H1 (cell line): ENCODE data around the gene UIMC1. TPM values are rescaled to one million over a fixed set of nuclear protein-coding genes. Genes with fewer than 3 reads are reported as not detected.
A peak's percentile ranks its signal among the peaks of the same experiment; 100 is the strongest.

Experiments used
- CTCF ChIA-PET: fragments of 300-600 bp; sonication (Branson Sonifier 250); formaldehyde crosslinking; loops from one replicate; lab custom pipeline; 2021; ENCODE audit not compliant: partially characterized antibody; lab: Charles Lee
- POLR2A ChIA-PET: fragments of 300-600 bp; sonication (Branson Sonifier 250); formaldehyde crosslinking; loops from one replicate; lab custom pipeline; 2021; ENCODE audit warnings: inconsistent platforms; ENCODE audit not compliant: partially characterized antibody; lab: Charles Lee
- DNase-seq, 2 experiments: peaks; one replicate each; pipeline versions ENCODE4 v3.0.0 to v3.0.0-alpha.2; 2010 to 2022; ENCODE audit warnings: low spot score in 2 of 2, low read depth in 1 of 2, mixed read lengths in 1 of 2
- FAIRE-seq: peaks from 2 replicates; lab custom pipeline; 2011; peaks lifted over from hg19 to GRCh38; lab: Jason Lieb, UNC
- H2AFZ ChIP-seq: 2 replicates; pipeline ENCODE4 v1.8.1; 2012; ENCODE audit warnings: low read length, inconsistent platforms
- H2AK5ac ChIP-seq: 2 replicates; pipeline ENCODE4 v1.6.1; 2013; ENCODE audit warnings: low read depth, low read length
- H2BK120ac ChIP-seq: replicated peaks from 2 replicates; pipeline ENCODE3; 2013; ENCODE audit warnings: low read depth, low read length, inconsistent platforms
- H2BK12ac ChIP-seq: 2 replicates; pipeline ENCODE4 v1.6.1; 2013; ENCODE audit warnings: low read depth, low read length
- H2BK15ac ChIP-seq: 2 replicates; pipeline ENCODE4 v1.6.1; 2013; ENCODE audit warnings: low read length
- H2BK20ac ChIP-seq: 2 replicates; pipeline ENCODE4 v1.6.1; 2013; ENCODE audit warnings: low read length
- H2BK5ac ChIP-seq: 2 replicates; pipeline ENCODE4 v1.6.1; 2013; ENCODE audit warnings: low read depth, low read length
- H3K14ac ChIP-seq: 2 replicates; pipeline ENCODE4 v1.6.1; 2013; ENCODE audit warnings: inconsistent platforms; ENCODE audit not compliant: insufficient read length
- H3K18ac ChIP-seq: 2 replicates; pipeline ENCODE4 v1.6.1; 2013; ENCODE audit warnings: low read length; ENCODE audit errors: extremely low read depth
- H3K23ac ChIP-seq: 2 replicates; pipeline ENCODE4 v1.6.1; 2013; ENCODE audit warnings: inconsistent platforms; ENCODE audit not compliant: insufficient read length
- H3K23me2 ChIP-seq: 2 replicates; pipeline ENCODE4 v1.6.1; 2013; ENCODE audit warnings: low read depth, low read length
- H3K27ac ChIP-seq: 2 replicates; pipeline ENCODE4 v1.6.1; 2011; ENCODE audit warnings: low read depth, low read length, inconsistent platforms
- H3K27me3 ChIP-seq, 4 experiments: replicated peaks in 1 of 4; 1 replicate in 1 of 4; 2 replicates in 3 of 4; pipeline versions ENCODE4 v1.6.1 to v1.8.1; 2011 to 2013; ENCODE audit warnings: low read length in 3 of 4, mild to moderate bottlenecking in 3 of 4, inconsistent platforms in 2 of 4, mixed read lengths in 2 of 4, moderate library complexity in 1 of 4; ENCODE audit not compliant: control insufficient read depth in 3 of 4, insufficient read depth in 3 of 4; ENCODE audit errors: extremely low read depth in 1 of 4
- H3K36me3 ChIP-seq, 4 experiments: 2 replicates each; pipeline versions ENCODE4 v1.6.1 to v1.8.1; 2011 to 2013; ENCODE audit warnings: mild to moderate bottlenecking in 4 of 4, low read length in 3 of 4, moderate library complexity in 2 of 4, control low read depth in 1 of 4, inconsistent platforms in 1 of 4; ENCODE audit not compliant: insufficient read depth in 4 of 4, control insufficient read depth in 2 of 4
- H3K4ac ChIP-seq: replicated peaks from 2 replicates; pipeline ENCODE3; 2013; ENCODE audit warnings: low read length, low read depth, mixed read lengths, inconsistent platforms; ENCODE audit not compliant: insufficient read length
- H3K4me1 ChIP-seq, 4 experiments: replicated peaks in 1 of 4; 1 replicate in 1 of 4; 2 replicates in 3 of 4; pipeline versions ENCODE4 v1.6.1 to v1.8.1; 2011 to 2013; ENCODE audit warnings: low read length in 3 of 4, inconsistent platforms in 2 of 4, mixed read lengths in 1 of 4; ENCODE audit not compliant: insufficient read depth in 4 of 4, control insufficient read depth in 3 of 4
- H3K4me2 ChIP-seq, 2 experiments: 2 replicates each; pipeline versions ENCODE4 v1.6.1 to v1.8.1; 2011 to 2013; ENCODE audit warnings: low read depth in 2 of 2, low read length in 2 of 2, control low read depth in 1 of 2, inconsistent platforms in 1 of 2, mild to moderate bottlenecking in 1 of 2; ENCODE audit not compliant: insufficient read depth in 1 of 2
- H3K4me3 ChIP-seq, 4 experiments: fragments of 200-600, 300-600 bp in 1 of 4; sonication (generic), shearing (Covaris generic), sonication (Bioruptor Twin) in 1 of 4; 2 replicates each; pipeline versions ENCODE4 v1.5.1 to v1.8.1; 2011 to 2016; ENCODE audit warnings: low read length in 4 of 4, low read depth in 3 of 4, control low read depth in 2 of 4, inconsistent platforms in 2 of 4, mild to moderate bottlenecking in 2 of 4, mixed read lengths in 1 of 4, moderate library complexity in 1 of 4; ENCODE audit not compliant: insufficient read depth in 2 of 4; ENCODE audit errors: extremely low read depth in 1 of 4
- H3K56ac ChIP-seq: replicated peaks from 2 replicates; pipeline ENCODE3; 2013; ENCODE audit warnings: low read depth, mild to moderate bottlenecking, mixed read lengths, low read length, inconsistent platforms; ENCODE audit not compliant: insufficient read length
- H3K79me1 ChIP-seq: 2 replicates; pipeline ENCODE4 v1.6.1; 2013; ENCODE audit warnings: low read depth, low read length, control low read depth
- H3K79me2 ChIP-seq, 2 experiments: 2 replicates each; pipeline versions ENCODE4 v1.6.1 to v1.8.1; 2012 to 2013; ENCODE audit warnings: low read length in 2 of 2, mild to moderate bottlenecking in 2 of 2, inconsistent platforms in 1 of 2; ENCODE audit not compliant: insufficient read depth in 2 of 2, control insufficient read depth in 1 of 2
- H3K9ac ChIP-seq, 4 experiments: replicated peaks in 1 of 4; 1 replicate in 1 of 4; 2 replicates in 3 of 4; pipeline versions ENCODE4 v1.6.1 to v1.8.1; 2011 to 2013; ENCODE audit warnings: low read depth in 3 of 4, low read length in 3 of 4, control low read depth in 2 of 4, mild to moderate bottlenecking in 2 of 4, moderate library complexity in 2 of 4, inconsistent platforms in 1 of 4; ENCODE audit errors: extremely low read depth in 1 of 4
- H3K9me3 ChIP-seq, 2 experiments: 2 replicates each; pipeline versions ENCODE4 v1.6.1 to v1.8.1; 2012 to 2013; ENCODE audit warnings: mild to moderate bottlenecking in 2 of 2, moderate library complexity in 2 of 2, control low read depth in 1 of 2, inconsistent platforms in 1 of 2, low read depth in 1 of 2, low read length in 1 of 2, mixed read lengths in 1 of 2; ENCODE audit not compliant: insufficient read depth in 2 of 2
- H4K20me1 ChIP-seq, 2 experiments: replicated peaks in 1 of 2; 2 replicates each; pipeline versions ENCODE3 to v1.8.1; 2011 to 2013; ENCODE audit warnings: inconsistent platforms in 2 of 2, low read length in 2 of 2, mild to moderate bottlenecking in 1 of 2; ENCODE audit not compliant: insufficient read depth in 2 of 2, control insufficient read depth in 1 of 2
- H4K5ac ChIP-seq: 2 replicates; pipeline ENCODE4 v1.6.1; 2013; ENCODE audit warnings: low read length, low read depth, mixed read lengths, inconsistent platforms; ENCODE audit not compliant: insufficient read length
- H4K8ac ChIP-seq: 2 replicates; pipeline ENCODE4 v1.8.0; 2013; ENCODE audit warnings: mild to moderate bottlenecking, moderate library complexity, low read length, inconsistent platforms; ENCODE audit not compliant: insufficient read depth; ENCODE audit errors: extremely low read depth
- H4K91ac ChIP-seq: replicated peaks from 2 replicates; pipeline ENCODE3; 2013; ENCODE audit warnings: low read length, mixed read lengths, inconsistent platforms; ENCODE audit not compliant: insufficient read length
- CBX8 ChIP-seq: fragments of 300-800, 300-1000 bp; sonication (generic); IDR thresholded peaks from 2 replicates; pipeline ENCODE4 v1.7.1; 2016; ENCODE audit warnings: low read depth, low read length, borderline replicate concordance
- CEBPB ChIP-seq: IDR thresholded peaks from 2 replicates; pipeline ENCODE4 v1.6.1; 2012; ENCODE audit warnings: low read depth, low read length
- EZH2 ChIP-seq: fragments of 200-600 bp; sonication (generic); IDR thresholded peaks from 2 replicates; pipeline ENCODE4 v1.7.1; 2012; ENCODE audit warnings: low read depth, mild to moderate bottlenecking, moderate library complexity, low read length, inconsistent platforms; ENCODE audit not compliant: severe bottlenecking
- HDAC2 ChIP-seq, 2 experiments: fragments of 300-600 bp in 1 of 2; sonication (generic) in 1 of 2; IDR thresholded peaks; 2 replicates each; pipeline ENCODE4 v1.6.1; 2011 to 2012; ENCODE audit warnings: low read depth in 2 of 2, low read length in 2 of 2, mild to moderate bottlenecking in 2 of 2, moderate library complexity in 2 of 2, borderline replicate concordance in 1 of 2, inconsistent platforms in 1 of 2
- KDM1A ChIP-seq: fragments of 200-600, 300-600 bp; sonication (generic); IDR thresholded peaks from 2 replicates; pipeline ENCODE4 v1.7.1; 2016; ENCODE audit warnings: mild to moderate bottlenecking, low read length, borderline replicate concordance
- POLR2AphosphoS5 ChIP-seq: IDR thresholded peaks from 2 replicates; pipeline ENCODE4 v1.6.1; 2011; ENCODE audit warnings: low read depth, low read length
- RAD21 ChIP-seq, 2 experiments: IDR thresholded peaks in 1 of 2; conservative IDR thresholded peaks in 1 of 2; 2 replicates each; pipeline ENCODE4 v1.6.1; 2011; ENCODE audit warnings: low read depth in 2 of 2, low read length in 2 of 2, improper control_type of control experiment in 1 of 2, inconsistent platforms in 1 of 2, mild to moderate bottlenecking in 1 of 2, moderate library complexity in 1 of 2
- RNF2 ChIP-seq: fragments of 200-900, 300-1000 bp; sonication (generic); IDR thresholded peaks from 2 replicates; pipeline ENCODE4 v1.7.1; 2016; ENCODE audit warnings: borderline replicate concordance, low read depth, mild to moderate bottlenecking, antibody characterized with exemption, low read length; ENCODE audit not compliant: poor library complexity, severe bottlenecking; ENCODE audit errors: missing control alignments
- TBP ChIP-seq: IDR thresholded peaks from 2 replicates; pipeline ENCODE4 v1.6.1; 2011; ENCODE audit warnings: low read depth, low read length, improper control_type of control experiment
- WGBS, 2 experiments: shearing (Covaris generic) in 1 of 2; methylation state at CpG; one replicate each; pipeline versions ENCODE4 v1.1.6 to v1.1.7; 2013 to 2015; ENCODE audit warnings: low lambda C conversion rate in 2 of 2, mixed read lengths in 2 of 2, inconsistent platforms in 1 of 2, low coverage in 1 of 2, missing lambda C conversion rate in 1 of 2; ENCODE audit not compliant: insufficient replicate concordance in 2 of 2, insufficient coverage in 1 of 2, insufficient read length in 1 of 2; ENCODE audit errors: extremely low coverage in 1 of 2, missing lambda C conversion rate in 1 of 2; 5-methylcytosine and 5-hydroxymethylcytosine counted together
- polyA plus RNA-seq, 7 experiments: library from polyadenylated mRNA; depleted of rRNA in 3 of 7; stranded (reverse) in 5 of 7; unstranded in 2 of 7; fragments of >200 nt in 5 of 7; fragments of 200-250 nt in 2 of 7; gene quantifications; 1 replicate in 5 of 7; 2 replicates in 1 of 7; 4 replicates in 1 of 7; pipeline versions ENCODE4 v1.2.1 to v1.2.3, GENCODE V29; 2011 to 2013; ENCODE audit warnings: missing spikeins in 2 of 7, mixed read lengths in 2 of 7
- total RNA-seq: library from RNA; stranded (reverse); fragmentation: NEBNext Ultra II Directional; extraction: Animal tissue kit (Norgen Biotek cat#: 25700); gene quantifications from 2 replicates; pipeline ENCODE4 v1.2.1, GENCODE V29; 2021
- TF ChIP-seq, protein P1 (sequence below): IDR thresholded peaks from 2 replicates; pipeline ENCODE4 v1.6.1; 2011; ENCODE audit warnings: low read length, improper control_type of control experiment

Gene UIMC1
- total and polyA plus RNA-seq, 2 of the 8 experiments (the other 6 are each of a cell fraction or from before 2014, with no cell fraction given) = 12.8 to 43.7 TPM

DNA sequence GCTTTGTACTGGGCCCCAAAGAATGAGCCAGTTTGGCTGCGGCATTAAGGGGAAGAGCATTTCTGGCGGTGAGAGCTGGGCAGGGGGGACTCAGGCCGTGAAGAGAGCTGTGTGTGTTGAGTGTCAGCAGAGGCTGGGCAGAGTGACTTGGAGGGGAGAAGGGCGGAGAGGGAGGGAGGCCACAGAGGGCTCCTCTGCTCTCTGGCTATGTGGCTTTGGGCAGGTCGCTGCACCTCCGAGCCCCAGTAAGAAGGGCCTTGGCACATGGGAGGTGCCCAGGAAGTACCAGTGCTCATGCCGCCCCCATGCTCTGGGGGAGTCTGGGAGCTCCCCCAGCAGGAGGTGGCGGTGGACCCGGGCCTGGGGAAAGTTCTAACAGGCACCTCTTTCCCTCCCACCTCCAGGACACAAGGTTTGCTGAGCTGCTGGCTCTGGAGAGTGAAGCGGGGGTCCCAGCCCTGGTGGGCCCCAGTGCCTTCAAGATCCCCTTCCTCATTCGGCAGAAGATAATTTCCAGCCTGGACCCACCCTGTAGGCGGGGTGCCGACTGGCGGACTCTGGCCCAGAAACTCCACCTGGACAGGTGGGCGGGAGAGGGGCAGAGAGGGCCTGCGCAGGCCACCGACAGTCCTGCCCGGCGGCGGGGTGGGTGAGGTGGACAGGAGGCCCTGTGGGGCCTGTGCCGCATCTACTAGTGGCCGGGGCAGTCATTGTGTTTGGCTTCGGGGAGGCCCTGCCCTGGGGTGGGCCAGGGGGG, 127.5 kb downstream of the UIMC1 start:
- CTCF ChIA-PET = interaction anchor here (0.7 to 7.2 kb wide), 13 partner anchors 8 to 220 kb away, joined by 3 to 39 read pairs (median 4); partner anchors contain the start of gene HK3
- TF ChIP-seq TBP (no peak), HDAC2 (IDR thresholded peaks at IDR 0.05; ENCODE audit: borderline replicate concordance in 1 of 2, low read depth in 2 of 2, low read length in 2 of 2) (no peak), EZH2 (no peak), KDM1A (no peak), CBX8 (no peak), POLR2AphosphoS5 (no peak), RNF2 (no peak), RAD21 (IDR thresholded peaks at IDR 0.05 in 1 of 2, conservative IDR thresholded peaks at IDR 0.05 in 1 of 2; ENCODE audit: low read depth in 2 of 2, low read length in 2 of 2) (no peak), CEBPB (no peak)
- TF ChIP-seq, protein P1, sequence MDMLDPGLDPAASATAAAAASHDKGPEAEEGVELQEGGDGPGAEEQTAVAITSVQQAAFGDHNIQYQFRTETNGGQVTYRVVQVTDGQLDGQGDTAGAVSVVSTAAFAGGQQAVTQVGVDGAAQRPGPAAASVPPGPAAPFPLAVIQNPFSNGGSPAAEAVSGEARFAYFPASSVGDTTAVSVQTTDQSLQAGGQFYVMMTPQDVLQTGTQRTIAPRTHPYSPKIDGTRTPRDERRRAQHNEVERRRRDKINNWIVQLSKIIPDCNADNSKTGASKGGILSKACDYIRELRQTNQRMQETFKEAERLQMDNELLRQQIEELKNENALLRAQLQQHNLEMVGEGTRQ = no peak

More for the DNA sequence above, 127.5 kb downstream of the UIMC1 start:
- Histone ChIP-seq H3K9me3 (no peaks in the 10 kb centered on the region), H2BK5ac (peak overlapping the region; percentile 66; the same call in 1 of the 2 replicates), H3K27ac (no peak overlapping the region), H3K9ac (no peak overlapping the region), H3K27me3 (no peaks in the 10 kb centered on the region), H2BK120ac (no peak overlapping the region), H3K4me1 (peaks cover 0 to 4% (median 1%) of the 10 kb centered on the region in 4 experiments; a peak in 3 of 7 replicates), H4K20me1 (no peaks in the 10 kb centered on the region), H2AFZ (no peak overlapping the region), H2BK20ac (no peak overlapping the region), H3K79me2 (no peaks in the 10 kb centered on the region), H4K91ac (no peak overlapping the region), H3K4me2 (no peak overlapping the region), H3K23ac (no peak overlapping the region), H3K36me3 (no peaks in the 10 kb centered on the region), H3K4ac (no peak overlapping the region), H2BK12ac (no peak overlapping the region), H2AK5ac (no peak overlapping the region), H3K23me2 (no peaks in the 10 kb centered on the region), H3K56ac (no peak overlapping the region), H4K8ac (no peak overlapping the region), H3K79me1 (no peaks in the 10 kb centered on the region), H3K4me3 (no peak overlapping the region), H3K14ac (no peak overlapping the region), H3K18ac (no peak overlapping the region), H4K5ac (no peak overlapping the region), H2BK15ac (no peak overlapping the region)
- POLR2A ChIA-PET = interaction anchor here (1.3 kb wide), 1 partner anchor 65 kb away, joined by 3 read pairs; no protein-coding TSS in a partner anchor
- DNase-seq = no peak
- FAIRE-seq = no peak
- 82% methylated on average over 22 of the region's 23 CpGs; no CpG with 5 or more reads in 1 of the 2 experiments for WGBS, 2 experiments
